IMR-90 (cell line): ENCODE results near the gene CSRP1. TPM values are rescaled to one million over a fixed set of nuclear protein-coding genes. Genes with fewer than 3 reads are reported as not detected.

Experiments used
- CEBPB ChIP-seq: IDR thresholded peaks from 2 replicates; pipeline ENCODE4 v1.6.1; 2012; ENCODE audit warnings: low read depth, low read length, improper control_type of control experiment
- CHD1 ChIP-seq: IDR thresholded peaks from 2 replicates; pipeline ENCODE4 v1.6.1; 2012; ENCODE audit warnings: low read depth, low read length, improper control_type of control experiment
- FOS ChIP-seq: fragments of 150-350 bp; IDR thresholded peaks from 2 replicates; pipeline ENCODE4 v1.6.1; 2016; ENCODE audit warnings: low read depth, low read length
- MAFK ChIP-seq: IDR thresholded peaks from 2 replicates; pipeline ENCODE4 v1.6.1; 2012; ENCODE audit warnings: low read depth, low read length, improper control_type of control experiment
- RAD21 ChIP-seq: IDR thresholded peaks from 2 replicates; pipeline ENCODE4 v1.6.1; 2012; ENCODE audit warnings: low read length, improper control_type of control experiment
- RFX5 ChIP-seq: IDR thresholded peaks from 2 replicates; pipeline ENCODE4 v1.8.0; 2012; ENCODE audit warnings: low read depth, mild to moderate bottlenecking, low read length, moderate library complexity
- USF2 ChIP-seq: fragments of 150-350 bp; IDR thresholded peaks from 2 replicates; pipeline ENCODE4 v1.6.1; 2017; ENCODE audit warnings: mild to moderate bottlenecking, antibody characterized with exemption, low read length, low read depth
- polyA plus RNA-seq, 3 experiments: library from polyadenylated mRNA; depleted of rRNA; stranded (reverse); fragments of >200 nt; gene quantifications; 2 replicates each; pipeline ENCODE4 v1.2.3, GENCODE V29; 2012; ENCODE audit warnings: low replicate concordance in 1 of 3
- total RNA-seq: library from RNA; depleted of rRNA; stranded (reverse); fragments of >200 nt; gene quantifications from 2 replicates; pipeline ENCODE4 v1.2.3, GENCODE V29; 2012

Gene CSRP1
- total and polyA plus RNA-seq, 2 of the 4 experiments (the other 2 are of a cell fraction), result 1,037 to 1,498 TPM

- TF ChIP-seq CEBPB (no peak), MAFK (no peak), RAD21 (no peak), CHD1 (no peak), USF2 (no peak), FOS (no peak), RFX5 (no peak)
Measured at GRCh38 chr1:201555593-201555945, 48.6 kb upstream of the CSRP1 start (continued).
